Left ventricle myocardium inferior (tissue), 1 donor: ENCODE data around the gene TAMM41. TPM values are rescaled to one million over a fixed set of nuclear protein-coding genes. Genes with fewer than 3 reads are reported as not detected.

Source experiments
- DNase-seq: peaks from one replicate; pipeline ENCODE4 v3.0.0-alpha.2; 2020
- H3K27ac ChIP-seq: fragments of 200-600 bp; replicated peaks from 2 replicates; pipeline ENCODE4 v1.8.0; 2021
- H3K27me3 ChIP-seq: fragments of 200-600 bp; 2 replicates; pipeline ENCODE4 v1.8.0; 2021; ENCODE audit warnings: low read depth
- H3K36me3 ChIP-seq: fragments of 200-600 bp; 2 replicates; pipeline ENCODE4 v1.8.0; 2021
- H3K4me1 ChIP-seq: fragments of 200-600 bp; 2 replicates; pipeline ENCODE4 v1.8.0; 2021
- H3K4me3 ChIP-seq: fragments of 200-600 bp; 2 replicates; pipeline ENCODE4 v1.8.0; 2021; ENCODE audit warnings: mild to moderate bottlenecking, moderate library complexity
- H3K9me3 ChIP-seq: fragments of 200-600 bp; replicated peaks from 2 replicates; pipeline ENCODE4 v1.8.0; 2021
- intact Hi-C: fragments of 100-400 bp; cut with micrococcal nuclease; formaldehyde crosslinking; loops from one replicate; pipeline ENCODE4 v1.11.0; 2022
- total RNA-seq: library from RNA; stranded (reverse); fragmentation: NEBNext Ultra II Directional; extraction: Animal tissue kit (Norgen Biotek cat#: 25700); gene quantifications from one replicate; pipeline ENCODE4 v1.2.1, GENCODE V29; 2021
- TF ChIP-seq, protein P1 (sequence below): fragments of 200-600 bp; IDR thresholded peaks from 2 replicates; pipeline ENCODE4 v1.8.0; 2021; ENCODE audit warnings: antibody characterized with exemption, mild to moderate bottlenecking, borderline replicate concordance
- donor health status: DM: no; HTN: yes; CAD: no; lungs with severe emphysema.

TAMM41 gene
- total RNA-seq, 1 donor from 2014 or later: 11.1 TPM

DNA sequence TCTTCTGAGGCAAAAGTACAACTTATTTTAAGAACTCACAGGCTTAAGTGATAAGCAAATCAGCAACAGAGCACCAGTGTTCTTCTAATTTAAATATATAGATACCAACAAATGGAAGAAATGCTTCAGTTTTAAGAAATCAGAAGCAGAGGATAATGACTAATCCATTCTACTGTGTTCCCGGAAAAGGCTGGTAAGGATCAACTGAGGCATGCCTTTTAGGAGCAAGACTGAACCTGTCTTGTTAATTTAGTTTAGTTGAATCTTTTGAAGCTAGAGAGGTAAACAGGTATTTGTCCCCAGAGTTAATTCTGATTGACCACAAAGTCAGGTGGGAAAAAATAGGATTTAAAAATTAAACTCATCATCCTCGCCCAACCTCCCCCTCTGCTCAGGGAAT lies 51.8 kb downstream of the TAMM41 start:
- intact Hi-C loops: no loop called here
- Histone ChIP-seq H3K4me1 (no peaks in the 10 kb centered on the region), H3K27me3 (no peaks in the 10 kb centered on the region), H3K9me3 (peaks cover 9% of the 10 kb centered on the region), H3K36me3 (peaks cover 64% of the 10 kb centered on the region), H3K27ac (no peak overlapping the region), H3K4me3 (no peak overlapping the region)
- no peak for DNase-seq
- TF ChIP-seq, protein P1, sequence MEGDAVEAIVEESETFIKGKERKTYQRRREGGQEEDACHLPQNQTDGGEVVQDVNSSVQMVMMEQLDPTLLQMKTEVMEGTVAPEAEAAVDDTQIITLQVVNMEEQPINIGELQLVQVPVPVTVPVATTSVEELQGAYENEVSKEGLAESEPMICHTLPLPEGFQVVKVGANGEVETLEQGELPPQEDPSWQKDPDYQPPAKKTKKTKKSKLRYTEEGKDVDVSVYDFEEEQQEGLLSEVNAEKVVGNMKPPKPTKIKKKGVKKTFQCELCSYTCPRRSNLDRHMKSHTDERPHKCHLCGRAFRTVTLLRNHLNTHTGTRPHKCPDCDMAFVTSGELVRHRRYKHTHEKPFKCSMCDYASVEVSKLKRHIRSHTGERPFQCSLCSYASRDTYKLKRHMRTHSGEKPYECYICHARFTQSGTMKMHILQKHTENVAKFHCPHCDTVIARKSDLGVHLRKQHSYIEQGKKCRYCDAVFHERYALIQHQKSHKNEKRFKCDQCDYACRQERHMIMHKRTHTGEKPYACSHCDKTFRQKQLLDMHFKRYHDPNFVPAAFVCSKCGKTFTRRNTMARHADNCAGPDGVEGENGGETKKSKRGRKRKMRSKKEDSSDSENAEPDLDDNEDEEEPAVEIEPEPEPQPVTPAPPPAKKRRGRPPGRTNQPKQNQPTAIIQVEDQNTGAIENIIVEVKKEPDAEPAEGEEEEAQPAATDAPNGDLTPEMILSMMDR: no peak

DNA sequence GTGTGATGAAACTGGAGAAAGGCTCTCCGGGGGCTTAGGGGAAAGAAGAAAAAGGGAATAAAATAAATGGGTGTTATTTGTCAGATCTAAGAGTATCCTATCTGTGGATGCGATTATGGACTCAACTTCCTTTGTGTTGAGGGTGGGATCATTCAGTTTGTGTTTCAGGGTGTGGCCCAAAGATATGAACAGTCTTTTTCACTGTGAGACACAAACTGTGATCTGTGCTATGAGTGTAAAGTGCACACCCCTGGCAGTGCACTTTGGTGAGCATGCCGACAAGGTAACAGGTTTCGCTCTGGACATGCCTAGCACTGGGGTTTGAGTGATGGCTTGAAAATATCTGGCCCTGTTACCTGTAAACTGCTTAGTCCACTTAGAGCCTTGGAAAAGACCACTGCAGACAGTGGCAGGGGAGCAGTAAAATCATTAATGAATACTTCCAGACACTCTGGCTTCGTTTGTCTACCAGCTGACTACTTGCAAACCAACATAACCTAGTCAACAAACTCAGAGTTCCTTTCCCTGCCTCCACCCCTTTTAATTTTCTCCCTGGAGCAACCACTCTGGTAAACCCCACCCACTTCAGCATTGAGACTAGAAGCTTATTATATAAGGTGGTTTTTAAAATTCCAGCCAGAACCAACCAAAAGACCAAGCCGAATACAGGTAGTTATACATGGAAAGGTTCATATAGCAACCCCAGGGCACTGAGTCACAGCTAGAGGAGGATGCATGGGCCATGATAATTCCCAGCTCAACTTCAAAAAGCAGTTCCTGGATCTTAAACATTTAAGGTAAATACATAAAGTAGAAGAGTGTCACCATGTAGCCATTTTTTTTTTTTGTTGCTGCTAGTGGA lies 55.1 kb downstream of the TAMM41 start:
- Histone ChIP-seq H3K4me1 (no peaks in the 10 kb centered on the region), H3K36me3 (peaks cover 75% of the 10 kb centered on the region)
- intact Hi-C loops: no loop called here

DNA sequence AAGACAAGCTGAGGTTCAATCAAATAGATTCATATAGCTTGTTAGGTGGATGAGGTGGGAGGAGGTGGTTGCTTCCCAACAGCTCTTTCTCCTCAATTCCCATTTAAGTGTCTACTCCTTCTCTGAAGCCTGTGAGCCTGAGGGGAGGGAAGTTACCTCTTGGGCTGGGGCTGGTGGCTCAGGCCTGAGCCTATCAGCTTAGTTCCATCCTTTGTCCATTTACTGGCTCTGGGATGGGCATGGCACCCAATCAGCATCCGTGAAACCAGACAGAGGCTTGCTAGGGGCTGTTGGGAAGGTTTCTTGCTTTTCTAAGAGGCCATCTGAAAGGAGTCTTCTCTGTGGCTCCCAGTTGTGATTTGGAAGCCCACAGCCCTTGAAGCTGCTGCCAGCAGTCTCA lies 57.3 kb downstream of the TAMM41 start:
- intact Hi-C loops: no loop called here
- Histone ChIP-seq H3K4me3 (no peak overlapping the region), H3K9me3 (no peaks in the 10 kb centered on the region), H3K4me1 (no peaks in the 10 kb centered on the region), H3K27me3 (no peaks in the 10 kb centered on the region), H3K27ac (no peak overlapping the region), H3K36me3 (peaks cover 73% of the 10 kb centered on the region)
- no peak for DNase-seq
- TF ChIP-seq, protein P1: no peak

More for the DNA sequence above, 55.1 kb downstream of the TAMM41 start:
- no peak for DNase-seq
- no peaks in the 10 kb centered on the region for H3K27me3 ChIP-seq
- no peak overlapping the region for H3K27ac ChIP-seq
- no peaks in the 10 kb centered on the region for H3K9me3 ChIP-seq
- no peak overlapping the region for H3K4me3 ChIP-seq
- TF ChIP-seq, protein P1: no peak

DNA sequence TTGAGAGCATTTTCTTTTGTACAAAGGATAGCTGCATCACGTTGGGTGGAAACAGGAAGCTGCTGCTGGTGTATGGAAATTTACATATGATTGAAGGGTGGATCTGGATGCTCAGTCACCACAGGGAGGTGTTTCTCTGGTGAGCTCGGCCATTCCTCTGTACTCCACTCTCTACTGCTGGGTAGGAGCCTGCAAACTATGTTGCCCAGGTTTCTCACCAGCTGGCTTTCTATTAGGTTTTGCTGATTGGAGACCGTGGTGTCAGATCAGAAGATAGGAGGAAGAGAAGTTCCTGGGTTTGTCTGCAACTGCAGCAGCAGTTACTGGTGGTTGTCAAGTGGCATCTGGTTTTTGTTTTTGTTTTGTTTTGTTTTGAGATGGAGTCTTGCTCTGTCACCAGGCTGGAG lies 61.7 kb downstream of the TAMM41 start:
- Histone ChIP-seq H3K27ac (no peak overlapping the region), H3K36me3 (peaks cover 44% of the 10 kb centered on the region), H3K27me3 (no peaks in the 10 kb centered on the region), H3K9me3 (no peaks in the 10 kb centered on the region), H3K4me1 (no peaks in the 10 kb centered on the region), H3K4me3 (no peak overlapping the region)
- DNase-seq: no peak
- intact Hi-C loops: no loop called here
- TF ChIP-seq, protein P1: no peak

DNA sequence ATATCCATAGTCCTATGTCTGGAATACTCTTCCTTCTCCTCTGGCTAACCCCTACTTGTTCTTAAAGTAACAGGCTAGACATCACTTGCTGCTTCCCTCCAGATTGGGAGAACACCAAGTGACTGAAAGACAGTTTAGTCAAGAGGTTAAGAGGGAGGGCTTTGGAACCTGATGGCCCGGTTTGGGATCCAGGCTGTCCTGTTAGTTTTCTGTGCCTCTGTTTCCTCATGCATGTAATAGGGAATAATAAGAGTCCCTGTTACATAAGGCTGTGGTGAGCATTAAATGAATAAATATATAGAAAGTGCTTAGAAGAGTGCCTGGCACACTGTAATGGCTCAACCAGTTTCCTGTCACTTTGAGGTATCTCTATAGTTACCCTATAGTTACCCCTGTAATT lies 66.3 kb downstream of the TAMM41 start:
- Histone ChIP-seq H3K36me3 (peaks cover 3% of the 10 kb centered on the region), H3K27me3 (no peaks in the 10 kb centered on the region), H3K4me3 (no peak overlapping the region), H3K27ac (no peak overlapping the region), H3K9me3 (no peaks in the 10 kb centered on the region), H3K4me1 (no peaks in the 10 kb centered on the region)
- DNase-seq: no peak
- intact Hi-C loops: no loop called here
- TF ChIP-seq, protein P1: no peak
